Ureter (tissue), 1 donor: ENCODE results near the gene GLIS1. TPM values are rescaled to one million over a fixed set of nuclear protein-coding genes. Genes with fewer than 3 reads are reported as not detected.

Experiments used
- DNase-seq: peaks from one replicate; pipeline ENCODE4 v3.0.0-alpha.2; 2020; ENCODE audit warnings: low spot score
- total RNA-seq: library from RNA; stranded (reverse); gene quantifications from one replicate; pipeline ENCODE4 v1.2.4, GENCODE V29; 2023
- donor health status: DM: yes; HTN: yes; CAD: no.

Gene GLIS1
- total RNA-seq, 1 donor from 2014 or later = 2.7 TPM

GRCh38 chr1:53582211-53583020, 156.5 kb downstream of the GLIS1 start:
- no peak for DNase-seq

GRCh38 chr1:53581476-53581875, 157.5 kb downstream of the GLIS1 start:
- DNase-seq = no peak

GRCh38 chr1:53580739-53581475, 158.1 kb downstream of the GLIS1 start:
- no peak for DNase-seq

DNA sequence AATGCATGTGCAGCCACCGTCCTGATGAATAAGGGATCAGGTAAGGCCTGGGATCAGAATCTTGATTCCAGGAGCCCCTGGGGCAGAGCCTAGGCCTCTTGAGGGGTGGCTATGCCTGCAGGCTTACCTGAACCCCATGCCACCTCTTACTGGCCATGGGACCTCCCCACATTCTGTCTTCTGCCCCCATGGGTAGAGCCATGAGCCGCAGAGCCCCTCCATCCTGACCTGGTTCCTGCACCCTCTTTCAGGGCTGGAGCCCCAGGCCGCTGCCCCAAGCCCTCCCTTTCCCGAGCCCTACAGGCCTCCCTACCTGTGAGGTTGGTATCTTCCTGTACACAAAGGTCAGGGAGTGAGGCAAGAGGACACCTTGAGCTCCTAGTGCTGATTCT, 159.0 kb downstream of the GLIS1 start:
- no peak for DNase-seq

DNA sequence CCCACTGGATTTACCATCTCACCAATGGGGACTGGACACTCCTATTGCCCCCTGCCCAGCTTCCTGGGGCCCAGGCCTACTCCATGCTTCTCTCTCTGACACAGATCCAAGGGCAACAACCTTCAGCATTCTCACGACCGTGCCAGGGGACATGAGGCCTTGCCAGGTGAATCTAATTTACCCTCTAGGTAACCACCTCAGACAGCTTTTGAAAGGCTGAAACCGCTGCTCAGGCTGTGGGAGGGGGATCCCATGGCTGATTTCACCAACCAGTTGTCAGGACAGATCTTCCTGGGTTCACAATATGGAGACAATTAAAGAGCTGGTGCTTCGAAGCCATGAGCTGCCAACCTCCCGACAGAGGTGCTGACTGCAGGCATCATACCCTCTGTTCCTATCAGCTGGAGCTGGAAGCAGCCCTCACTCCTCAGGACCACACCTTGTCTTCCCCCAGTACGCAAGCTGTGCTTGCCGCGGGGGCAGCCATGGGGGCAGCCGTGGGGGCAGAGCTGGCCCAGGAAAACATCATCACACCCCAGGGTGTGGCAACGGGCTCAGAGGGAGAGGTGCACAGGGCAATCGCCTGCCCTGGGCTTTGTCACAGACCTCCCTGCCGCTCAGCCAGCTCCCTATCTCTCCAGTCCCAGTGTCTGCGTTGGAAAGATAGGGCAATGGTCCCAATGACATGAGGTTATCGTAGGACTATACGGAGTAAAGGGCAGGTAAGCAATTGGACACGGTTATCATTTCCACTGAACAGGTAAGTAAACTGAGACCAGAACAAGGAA, 159.5 kb downstream of the GLIS1 start:
- DNase-seq = no peak

GRCh38 chr1:53578358-53578757, 160.6 kb downstream of the GLIS1 start:
- no peak for DNase-seq

GRCh38 chr1:53577761-53578100, 161.2 kb downstream of the GLIS1 start:
- DNase-seq = no peak

GRCh38 chr1:53576866-53577760, 161.9 kb downstream of the GLIS1 start:
- DNase-seq = no peak

GRCh38 chr1:53576381-53576801, 162.6 kb downstream of the GLIS1 start:
- DNase-seq = no peak

- DNase-seq = no peak
Observed at GRCh38 chr1:53575955-53576320, 163.0 kb downstream of the GLIS1 start.

DNA sequence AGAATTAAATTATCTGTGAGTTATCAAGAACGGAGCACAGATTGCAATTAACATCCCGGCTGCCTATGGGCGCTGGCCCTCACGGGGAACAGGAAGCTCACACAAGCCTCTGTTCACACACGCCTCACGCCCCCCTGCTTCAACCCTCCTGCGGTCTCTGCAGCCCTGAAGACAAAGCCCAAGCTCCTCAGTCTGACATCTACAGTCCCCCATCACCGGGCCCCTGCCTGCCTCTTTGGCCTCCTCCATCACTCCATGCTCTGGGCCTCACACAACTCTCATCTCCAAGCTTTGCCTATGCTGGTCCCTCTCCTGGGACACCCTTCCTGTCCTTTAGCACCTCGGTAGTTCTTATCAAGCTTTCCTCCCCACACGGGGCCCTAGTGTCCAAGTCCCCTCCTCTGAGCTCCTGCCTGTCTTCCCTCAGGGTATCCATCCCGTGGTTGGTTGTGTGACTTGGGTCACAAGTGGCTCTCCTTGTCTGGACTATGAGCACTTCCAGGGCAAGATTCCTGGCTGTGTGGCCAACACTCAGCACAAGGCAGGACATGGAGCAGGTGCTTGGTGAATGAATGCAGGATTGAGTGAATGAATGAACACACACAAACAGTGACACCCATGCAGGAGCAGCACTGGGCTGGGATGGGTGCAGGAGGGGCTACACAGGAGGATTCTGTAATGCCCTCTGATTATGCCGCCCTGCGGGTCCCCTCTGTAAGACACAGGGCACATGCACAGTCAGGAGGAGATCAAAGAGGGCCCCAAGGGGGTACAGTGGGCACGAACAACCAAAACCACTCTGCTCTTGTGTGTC, 163.6 kb downstream of the GLIS1 start:
- DNase-seq = no peak

DNA sequence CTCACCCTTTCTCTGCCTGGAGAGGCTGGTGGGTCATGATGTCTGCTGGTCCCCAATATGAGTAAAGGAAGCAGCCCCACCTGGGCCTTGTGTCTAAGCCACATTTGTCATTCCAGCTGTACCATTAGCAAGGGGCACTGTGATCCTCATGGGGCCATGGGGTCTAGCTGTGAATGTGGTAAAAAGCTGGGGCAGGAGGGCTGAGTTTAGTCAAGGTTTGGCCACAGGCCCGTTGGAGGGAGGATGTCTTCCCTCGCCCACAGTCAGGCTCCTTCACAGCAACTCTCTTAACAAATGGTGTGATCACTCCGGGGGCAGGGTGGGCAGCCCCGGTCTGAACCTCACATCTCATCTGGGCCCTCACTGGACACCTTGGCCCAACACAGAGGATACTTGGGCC, 164.3 kb downstream of the GLIS1 start:
- DNase-seq = no peak

- no peak for DNase-seq
Observed at GRCh38 chr1:53573931-53574330, 165.0 kb downstream of the GLIS1 start.

- no peak for DNase-seq
Observed at GRCh38 chr1:53573522-53573921, 165.4 kb downstream of the GLIS1 start.

DNA sequence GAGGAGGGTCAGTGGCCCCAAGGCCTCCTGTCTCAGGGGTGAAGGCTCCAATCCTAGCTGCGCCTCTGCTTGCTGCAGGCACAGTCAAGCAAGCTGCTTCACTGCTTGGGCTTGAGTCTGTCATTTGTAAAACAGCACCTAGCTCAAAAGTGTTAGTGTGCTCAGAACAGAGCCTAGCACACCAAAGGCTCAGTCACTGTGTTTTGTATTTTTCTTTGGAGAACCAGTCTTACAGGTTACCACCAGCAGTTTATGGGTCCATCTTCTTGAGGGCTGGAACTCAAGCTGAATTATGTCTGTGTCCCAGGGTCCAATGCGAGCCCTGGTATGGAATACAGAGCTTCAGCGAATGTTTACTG, 166.2 kb downstream of the GLIS1 start:
- no peak for DNase-seq

- no peak for DNase-seq
Observed at GRCh38 chr1:53572065-53572814, 166.7 kb downstream of the GLIS1 start.

- DNase-seq = no peak
Observed at GRCh38 chr1:53568540-53568939, 170.4 kb downstream of the GLIS1 start.

GRCh38 chr1:53567851-53568250, 171.1 kb downstream of the GLIS1 start:
- DNase-seq = no peak

- no peak for DNase-seq
Observed at GRCh38 chr1:53567450-53567849, 171.5 kb downstream of the GLIS1 start.

DNA sequence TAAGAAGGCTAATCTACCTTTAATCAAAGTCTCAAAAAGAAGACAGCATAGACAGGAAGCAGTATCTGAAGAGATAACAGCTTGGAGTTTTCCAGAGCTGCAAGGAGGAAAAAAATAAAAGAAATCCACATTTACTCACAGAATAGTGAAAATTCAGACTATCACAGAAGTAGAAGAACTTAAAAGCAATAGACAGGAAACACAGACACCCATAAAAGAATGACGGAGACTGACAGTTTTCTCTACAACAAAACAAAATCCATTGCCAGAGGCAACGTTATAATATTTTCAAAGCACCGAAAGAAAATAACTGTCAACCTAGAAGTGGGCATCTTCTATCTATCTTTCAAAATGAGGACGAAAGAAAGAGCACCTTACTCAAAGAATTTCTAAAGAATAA, 175.4 kb downstream of the GLIS1 start:
- no peak for DNase-seq
